ACC112 (cell line): Measurements from ENCODE around the gene ARHGAP9.

ENCODE experiments used
- H2AFZ ChIP-seq: fragments of 200-600 bp; sonication (generic); one replicate; pipeline ENCODE4 v1.6.0; 2017; ENCODE audit warnings: antibody characterized with exemption, low read length; ENCODE audit not compliant: unreplicated experiment
- H3K27ac ChIP-seq: fragments of 200-600 bp; sonication (generic); 2 replicates; pipeline ENCODE4 v1.5.1; 2014; ENCODE audit warnings: low read depth, mild to moderate bottlenecking, antibody characterized with exemption, low read length, moderate library complexity
- H3K27me3 ChIP-seq: fragments of 200-600 bp; sonication (generic); 2 replicates; pipeline ENCODE4 v1.6.1; 2014; ENCODE audit warnings: mild to moderate bottlenecking, antibody characterized with exemption, low read length, moderate library complexity, mixed read lengths; ENCODE audit not compliant: insufficient read depth
- H3K36me3 ChIP-seq: fragments of 200-600 bp; sonication (generic); 2 replicates; pipeline ENCODE4 v1.6.1; 2016; ENCODE audit warnings: mild to moderate bottlenecking, antibody characterized with exemption, low read length, moderate library complexity, mixed read lengths; ENCODE audit not compliant: insufficient read depth
- H3K4me1 ChIP-seq: fragments of 200-600 bp; sonication (generic); one replicate; pipeline ENCODE4 v1.6.1; 2016; ENCODE audit warnings: low read length, mixed read lengths; ENCODE audit not compliant: insufficient read depth, unreplicated experiment, control insufficient read depth
- H3K4me3 ChIP-seq: fragments of 200-600 bp; sonication (generic); 2 replicates; pipeline ENCODE4 v1.5.1; 2014; ENCODE audit warnings: mild to moderate bottlenecking, low read depth, low read length
- H3K79me2 ChIP-seq: fragments of 200-600 bp; sonication (generic); one replicate; pipeline ENCODE4 v1.6.0; 2016; ENCODE audit warnings: low read length; ENCODE audit not compliant: control insufficient read depth, unreplicated experiment, insufficient read depth

The ARHGAP9 gene

DNA sequence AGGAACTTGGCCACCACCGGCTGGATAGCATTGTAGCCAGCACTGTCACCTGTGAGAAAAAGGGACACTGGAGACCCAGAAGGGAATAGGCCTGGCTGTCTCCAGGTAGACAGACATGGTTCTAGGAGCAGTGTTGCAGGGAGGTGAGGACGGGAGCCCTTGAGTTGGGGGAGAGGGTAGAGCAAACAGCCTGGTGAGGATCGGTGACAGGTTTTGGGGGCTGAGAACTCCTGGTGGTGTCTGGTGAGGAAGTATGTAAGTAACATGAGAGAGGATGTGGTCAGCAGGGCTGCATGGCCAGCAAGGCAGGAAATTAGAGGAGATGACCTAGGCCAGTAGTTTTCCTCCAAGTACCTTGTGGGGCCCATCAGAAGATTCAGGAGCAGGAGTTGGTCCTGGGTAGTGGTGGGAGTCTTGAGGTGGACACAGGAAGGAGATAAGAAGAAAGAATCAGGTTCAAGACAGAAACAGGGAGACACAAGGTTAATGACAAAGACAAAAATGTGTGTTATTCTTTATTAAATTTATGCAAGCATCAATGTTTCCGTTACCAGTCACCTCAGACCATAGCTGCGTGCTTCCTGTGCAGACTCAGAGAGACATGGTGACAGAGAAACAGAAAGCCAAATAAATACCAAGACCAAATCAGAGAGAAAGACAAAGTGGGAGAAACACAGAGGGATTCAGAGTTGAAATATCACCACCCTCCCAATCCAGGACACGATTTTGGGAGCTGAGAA is at the start of gene ARHGAP9:
Gene ARHGAP9, minus strand, starts transcription at position 491 of the 740 bp plus-strand sequence. Its CDS starts 460 bp downstream, at position 31.
- Histone ChIP-seq H3K36me3 (no peaks in the 10 kb centered on the region), H3K4me3 (no peak within 1 kb of the TSS), H2AFZ (no peak within 1 kb of the TSS), H3K27me3 (peaks cover 40% of the 10 kb centered on the region), H3K79me2 (no peaks in the 10 kb centered on the region), H3K27ac (no peak within 1 kb of the TSS), H3K4me1 (peaks cover 9% of the 10 kb centered on the region)

DNA sequence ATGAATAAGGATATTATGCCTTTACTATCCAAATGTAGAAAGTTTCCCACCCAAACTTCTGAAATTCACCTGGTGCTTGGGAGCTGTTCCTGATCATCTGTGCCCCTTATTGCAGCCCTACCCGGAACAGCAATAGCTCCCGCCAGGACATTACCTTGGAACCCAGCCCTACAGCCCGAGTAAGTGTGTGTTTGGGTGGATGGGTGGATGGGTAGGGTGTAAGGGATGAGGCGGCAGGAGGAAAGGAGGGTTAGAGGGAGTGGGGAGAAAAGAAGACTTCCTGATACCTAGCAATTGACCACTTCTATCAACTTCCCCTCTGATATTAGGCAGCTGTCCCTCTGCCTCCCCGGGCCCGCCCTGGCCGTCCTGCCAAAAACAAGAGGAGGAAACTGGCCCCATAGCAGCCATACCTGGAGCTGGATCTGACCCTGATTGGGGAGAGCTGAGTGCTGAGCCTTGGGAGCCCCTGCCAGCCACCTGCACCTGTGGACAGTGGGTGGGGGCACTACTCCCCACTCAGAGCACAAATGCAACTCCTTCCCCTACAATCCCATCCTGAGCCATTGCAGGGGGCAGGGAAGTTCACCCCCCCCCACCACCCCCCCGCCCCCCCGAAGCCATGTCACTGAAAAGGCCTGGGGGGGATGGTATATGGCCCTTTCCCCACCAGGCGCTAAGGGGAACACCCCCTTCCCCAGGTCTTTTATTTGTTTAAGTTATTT is 49.3 kb upstream of the ARHGAP9 start:
- H3K79me2 ChIP-seq, result peaks cover 33% of the 10 kb centered on the region
- peaks cover 6% of the 10 kb centered on the region for H3K36me3 ChIP-seq
- no peaks in the 10 kb centered on the region for H3K27me3 ChIP-seq
- H2AFZ ChIP-seq, result no peak overlapping the region
- H3K4me3 ChIP-seq, result no peak overlapping the region
- peaks cover 11% of the 10 kb centered on the region for H3K4me1 ChIP-seq
- no peak overlapping the region for H3K27ac ChIP-seq

DNA sequence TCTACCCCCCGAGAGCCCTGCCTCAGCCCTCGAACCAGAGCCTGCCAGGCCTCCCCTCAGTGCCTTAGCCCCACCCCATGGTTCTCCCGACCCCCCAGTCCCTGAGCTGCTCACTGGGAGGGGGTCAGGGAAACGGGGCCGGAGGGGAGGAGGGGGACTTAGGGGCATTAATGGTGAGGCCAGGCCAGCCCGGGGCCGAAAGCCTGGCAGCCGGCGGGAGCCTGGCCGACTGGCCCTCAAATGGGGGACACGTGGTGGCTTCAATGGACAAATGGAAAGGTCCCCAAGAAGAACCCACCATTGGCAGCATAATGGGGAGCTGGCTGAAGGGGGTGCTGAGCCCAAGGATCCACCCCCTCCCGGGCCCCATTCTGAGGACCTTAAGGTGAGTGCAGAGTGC is 48.5 kb upstream of the ARHGAP9 start:
- Histone ChIP-seq H3K79me2 (peaks cover 41% of the 10 kb centered on the region), H3K36me3 (peaks cover 6% of the 10 kb centered on the region), H3K27me3 (no peaks in the 10 kb centered on the region), H3K27ac (no peak overlapping the region), H3K4me1 (peaks cover 16% of the 10 kb centered on the region), H3K4me3 (no peak overlapping the region), H2AFZ (no peak overlapping the region)

DNA sequence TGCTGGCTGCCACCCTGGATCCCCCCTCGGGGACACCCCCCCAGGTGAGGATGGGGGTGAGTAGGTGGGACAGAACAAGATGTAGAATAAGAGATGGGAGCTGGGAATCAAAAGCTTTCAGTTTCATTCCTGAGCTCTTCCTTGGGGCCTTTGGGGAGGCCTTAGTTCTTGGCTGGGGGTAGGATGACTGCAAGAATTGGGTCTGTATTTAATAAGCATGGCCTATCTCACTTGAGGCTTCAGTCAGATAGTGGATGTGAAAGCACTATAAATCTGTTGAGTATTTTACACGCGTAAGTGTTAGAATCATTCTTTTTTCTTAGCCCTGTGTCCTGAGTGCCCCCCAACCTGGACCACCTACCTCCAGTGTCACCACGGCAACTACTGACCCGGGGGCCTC is 47.5 kb upstream of the ARHGAP9 start:
- peaks cover 6% of the 10 kb centered on the region for H3K36me3 ChIP-seq
- no peak overlapping the region for H2AFZ ChIP-seq

DNA sequence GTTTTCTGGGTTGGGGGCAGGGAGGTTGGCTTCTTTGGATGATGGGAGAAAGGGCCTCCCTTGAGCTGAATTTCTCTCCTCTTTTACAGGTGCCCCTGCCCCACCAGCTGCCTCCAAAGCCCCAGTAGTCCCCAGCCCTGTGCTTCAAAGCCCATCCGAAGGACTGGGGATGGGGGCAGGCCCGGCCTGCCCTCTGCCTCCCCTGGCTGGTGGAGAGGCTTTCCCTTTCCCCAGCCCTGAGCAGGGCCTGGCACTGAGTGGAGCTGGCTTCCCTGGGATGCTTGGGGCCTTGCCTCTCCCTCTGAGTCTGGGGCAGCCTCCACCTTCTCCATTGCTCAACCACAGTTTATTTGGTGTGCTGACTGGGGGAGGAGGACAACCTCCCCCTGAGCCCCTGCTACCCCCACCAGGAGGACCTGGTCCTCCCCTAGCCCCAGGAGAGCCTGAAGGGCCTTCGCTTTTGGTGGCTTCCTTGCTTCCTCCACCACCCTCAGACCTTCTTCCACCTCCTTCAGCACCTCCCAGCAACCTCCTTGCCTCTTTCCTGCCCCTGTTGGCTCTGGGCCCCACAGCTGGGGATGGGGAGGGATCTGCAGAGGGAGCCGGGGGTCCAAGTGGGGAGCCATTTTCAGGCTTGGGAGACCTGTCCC is 46.9 kb upstream of the ARHGAP9 start:
- Histone ChIP-seq H3K79me2 (peaks cover 41% of the 10 kb centered on the region), H3K27ac (no peak overlapping the region), H2AFZ (no peak overlapping the region), H3K27me3 (no peaks in the 10 kb centered on the region), H3K4me3 (no peak overlapping the region), H3K4me1 (peaks cover 24% of the 10 kb centered on the region), H3K36me3 (peaks cover 6% of the 10 kb centered on the region)

More for the DNA sequence above, 47.5 kb upstream of the ARHGAP9 start:
- Histone ChIP-seq H3K4me1 (peaks cover 18% of the 10 kb centered on the region), H3K27me3 (no peaks in the 10 kb centered on the region), H3K27ac (no peak overlapping the region), H3K79me2 (peaks cover 41% of the 10 kb centered on the region), H3K4me3 (no peak overlapping the region)

DNA sequence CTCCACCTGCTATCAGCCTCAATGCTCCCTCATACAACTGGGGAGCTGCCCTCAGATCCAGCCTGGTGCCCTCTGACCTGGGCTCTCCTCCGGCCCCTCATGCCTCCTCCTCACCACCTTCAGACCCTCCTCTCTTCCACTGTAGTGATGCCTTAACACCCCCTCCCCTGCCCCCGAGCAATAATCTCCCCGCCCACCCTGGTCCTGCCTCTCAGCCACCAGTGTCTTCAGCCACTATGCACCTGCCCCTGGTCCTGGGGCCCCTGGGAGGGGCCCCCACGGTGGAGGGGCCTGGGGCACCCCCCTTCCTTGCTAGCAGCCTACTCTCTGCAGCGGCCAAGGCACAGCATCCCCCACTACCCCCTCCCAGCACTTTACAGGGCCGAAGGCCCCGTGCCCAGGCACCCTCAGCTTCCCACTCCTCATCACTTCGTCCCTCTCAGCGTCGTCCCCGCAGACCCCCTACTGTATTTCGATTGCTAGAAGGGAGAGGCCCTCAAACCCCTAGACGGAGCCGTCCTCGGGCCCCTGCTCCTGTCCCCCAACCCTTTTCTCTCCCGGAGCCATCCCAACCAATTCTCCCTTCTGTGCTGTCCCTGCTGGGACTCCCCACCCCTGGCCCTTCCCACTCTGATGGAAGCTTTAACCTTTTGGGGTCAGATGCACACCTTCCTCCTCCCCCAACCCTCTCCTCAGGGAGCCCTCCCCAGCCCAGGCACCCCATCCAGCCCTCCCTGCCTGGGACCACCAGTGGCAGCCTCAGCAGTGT is 46.1 kb upstream of the ARHGAP9 start:
- Histone ChIP-seq H3K4me3 (no peak overlapping the region), H3K27me3 (no peaks in the 10 kb centered on the region), H2AFZ (no peak overlapping the region), H3K36me3 (peaks cover 6% of the 10 kb centered on the region), H3K27ac (no peak overlapping the region), H3K4me1 (peaks cover 32% of the 10 kb centered on the region), H3K79me2 (peaks cover 41% of the 10 kb centered on the region)

DNA sequence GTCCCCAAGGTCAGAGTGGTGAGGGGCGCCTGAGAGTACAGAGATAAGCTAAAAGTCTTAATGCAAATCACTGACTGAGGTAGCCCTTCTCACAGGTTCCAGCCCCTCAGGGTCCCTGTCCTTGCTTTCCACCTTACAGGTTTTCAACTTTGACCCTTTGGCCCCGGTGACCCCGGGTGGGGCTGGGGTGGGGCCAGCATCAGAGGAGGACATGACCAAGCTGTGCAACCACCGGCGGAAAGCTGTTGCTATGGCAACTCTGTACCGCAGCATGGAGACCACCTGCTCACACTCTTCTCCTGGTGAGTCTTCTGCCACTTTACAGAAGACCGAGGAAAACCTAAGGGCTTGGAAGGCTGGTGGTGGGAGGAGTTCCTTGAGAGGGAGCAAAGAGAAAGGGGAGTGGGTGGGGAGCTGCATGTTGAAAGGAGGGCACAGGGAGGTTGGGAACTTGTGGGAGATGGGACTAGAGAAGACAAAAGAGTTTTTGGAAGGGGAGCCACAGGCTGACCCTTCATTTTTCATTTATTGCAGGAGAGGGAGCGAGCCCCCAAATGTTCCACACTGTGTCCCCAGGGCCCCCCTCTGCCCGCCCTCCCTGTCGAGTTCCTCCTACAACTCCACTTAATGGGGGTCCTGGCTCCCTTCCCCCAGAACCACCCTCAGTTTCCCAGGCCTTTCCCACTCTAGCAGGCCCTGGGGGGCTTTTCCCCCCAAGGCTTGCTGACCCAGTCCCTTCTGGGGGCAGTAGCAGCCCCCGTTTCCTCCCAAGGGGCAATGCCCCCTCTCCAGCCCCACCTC is 45.3 kb upstream of the ARHGAP9 start:
- H3K79me2 ChIP-seq, result peaks cover 39% of the 10 kb centered on the region
- peaks cover 32% of the 10 kb centered on the region for H3K4me1 ChIP-seq
- no peak overlapping the region for H2AFZ ChIP-seq
- H3K4me3 ChIP-seq, result peak overlapping the region; percentile 78
- H3K36me3 ChIP-seq, result peaks cover 5% of the 10 kb centered on the region
- no peak overlapping the region for H3K27ac ChIP-seq
- H3K27me3 ChIP-seq, result no peaks in the 10 kb centered on the region

DNA sequence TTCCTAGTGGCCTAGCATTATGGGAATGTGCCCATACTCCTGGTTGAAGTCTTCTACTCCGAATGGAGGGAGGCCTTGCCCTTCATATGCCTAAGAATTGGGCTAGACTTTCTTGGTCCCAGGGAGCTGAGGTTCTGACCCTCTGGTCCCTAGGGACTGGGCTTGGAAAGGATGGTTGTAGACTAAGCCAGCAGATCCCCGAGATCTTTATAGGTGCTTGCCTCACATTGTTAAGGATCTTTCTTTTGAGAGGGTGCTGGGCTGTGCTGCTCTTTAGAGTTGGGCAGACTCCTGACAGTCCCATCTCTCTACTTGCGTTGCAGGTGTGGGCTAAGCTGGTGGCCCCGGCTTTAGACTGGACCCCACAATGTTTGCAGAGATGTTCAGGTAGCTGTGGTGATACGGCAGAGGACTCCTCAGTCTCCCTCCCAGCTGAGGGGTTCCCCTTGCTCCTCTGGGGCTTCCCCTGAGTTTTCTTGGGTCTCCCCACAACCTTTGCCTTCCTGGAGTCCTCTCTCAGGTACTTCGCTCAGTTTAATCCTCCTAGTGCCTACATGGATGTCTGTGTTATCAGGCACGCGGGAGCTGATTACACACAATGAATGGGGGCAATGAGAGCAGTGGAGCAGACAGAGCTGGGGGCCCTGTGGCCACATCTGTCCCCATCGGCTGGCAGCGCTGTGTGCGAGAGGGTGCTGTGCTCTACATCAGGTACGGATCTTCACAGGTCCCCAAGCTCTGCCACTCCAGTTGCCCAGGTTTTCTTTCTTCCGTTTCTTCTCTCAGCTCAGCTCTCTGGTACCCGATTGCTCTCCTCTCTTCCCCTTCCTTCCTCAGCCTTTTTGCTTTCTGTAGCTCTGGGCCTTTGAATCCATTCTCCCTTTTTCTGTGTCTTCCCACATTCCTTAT is 44.3 kb upstream of the ARHGAP9 start:
- peaks cover 3% of the 10 kb centered on the region; the same call in 1 of the 2 replicates for H3K36me3 ChIP-seq
- H3K27ac ChIP-seq, result peak overlapping the region; percentile 63
- no peak overlapping the region for H2AFZ ChIP-seq
- peaks cover 36% of the 10 kb centered on the region for H3K4me1 ChIP-seq
- no peaks in the 10 kb centered on the region for H3K27me3 ChIP-seq
- peaks cover 50% of the 10 kb centered on the region for H3K79me2 ChIP-seq
- peak overlapping the region; percentile 78 for H3K4me3 ChIP-seq
